HCT116 (cell line): ENCODE measurements around the gene NSD2. TPM values are rescaled to one million over a fixed set of nuclear protein-coding genes. Genes with fewer than 3 reads are reported as not detected.

Source experiments
- ATAC-seq: fragments of 200-7000 bp; cut with Tn5 transposase; 2 replicates; pipeline ENCODE4 v1.9.1; 2020; ENCODE audit warnings: mild to moderate bottlenecking, moderate library complexity
- BruUV-seq: library from RNA; stranded (reverse); fragments of 400-500 nt; replicated peaks from 2 replicates; lab custom pipeline; 2021; lab: Mats Ljungman, UMichigan
- CTCF ChIA-PET: fragments of 300-600 bp; sonication (Branson Sonifier 250); formaldehyde crosslinking; loops from one replicate; lab custom pipeline; 2021; ENCODE audit warnings: antibody characterized with exemption; lab: Charles Lee
- POLR2A ChIA-PET: fragments of 300-600, 350-600 bp; sonication (Branson Sonifier 250); formaldehyde crosslinking; loops from one replicate; lab custom pipeline; 2021; ENCODE audit warnings: antibody characterized with exemption; lab: Charles Lee
- RAD21 ChIA-PET, 2 experiments: fragments of 300-600 bp; sonication (Branson Sonifier 250); formaldehyde crosslinking; loops; one replicate each; lab custom pipeline; 2023; ENCODE audit warnings: low total read pairs in 2 of 2; ENCODE audit not compliant: uncharacterized antibody in 2 of 2, unreplicated experiment in 2 of 2, low non-redundant PET in 1 of 2; lab: Charles Lee
- DNase-seq: peaks from one replicate; pipeline ENCODE4 v3.0.0-alpha.2; 2010; ENCODE audit warnings: low read depth, low spot score
- H2AFZ ChIP-seq: fragments of 200-600 bp; shearing (Covaris generic), sonication (generic); 2 replicates; pipeline ENCODE4 v1.6.1; 2017; ENCODE audit warnings: low read depth, mixed run types, mixed read lengths, antibody characterized with exemption, low read length; ENCODE audit not compliant: poor library complexity, severe bottlenecking
- H3K27ac ChIP-seq: 2 replicates; pipeline ENCODE4 v1.5.1; 2012; ENCODE audit warnings: low read depth, low read length
- H3K27me3 ChIP-seq: fragments of 200-600 bp; sonication (generic); 2 replicates; pipeline ENCODE4 v1.6.1; 2016; ENCODE audit warnings: mixed run types, low read length, mixed read lengths; ENCODE audit not compliant: insufficient read depth
- H3K36me3 ChIP-seq, 2 experiments: fragments of 200-500 bp in 1 of 2; fragments of 200-600 bp in 1 of 2; sonication (Bioruptor generic) in 1 of 2; sonication (generic) in 1 of 2; 2 replicates each; pipeline versions ENCODE4 v1.5.1 to v1.6.1; 2014 to 2016; ENCODE audit warnings: low read length in 2 of 2, inconsistent platforms in 1 of 2, mixed read lengths in 1 of 2, mixed run types in 1 of 2; ENCODE audit not compliant: insufficient read depth in 2 of 2, control insufficient read depth in 1 of 2
- H3K4me1 ChIP-seq, 2 experiments: fragments of 200-600 bp in 1 of 2; sonication (generic) in 1 of 2; 2 replicates each; pipeline versions ENCODE4 v1.5.1 to v1.6.1; 2012 to 2017; ENCODE audit warnings: low read length in 2 of 2, inconsistent platforms in 1 of 2, mild to moderate bottlenecking in 1 of 2, mixed read lengths in 1 of 2, mixed run types in 1 of 2, moderate library complexity in 1 of 2; ENCODE audit not compliant: insufficient read depth in 2 of 2, control insufficient read depth in 1 of 2
- H3K4me2 ChIP-seq: fragments of 200-600 bp; sonication (generic); 2 replicates; pipeline ENCODE4 v1.6.1; 2017; ENCODE audit warnings: mixed run types, low read length, mixed read lengths
- H3K4me3 ChIP-seq, 2 experiments: fragments of 200-600 bp in 1 of 2; sonication (generic) in 1 of 2; replicated peaks in 1 of 2; 2 replicates each; pipeline ENCODE4 v1.5.1; 2011 to 2016; ENCODE audit warnings: low read length in 2 of 2, control low read depth in 1 of 2, low read depth in 1 of 2, mild to moderate bottlenecking in 1 of 2, mixed read lengths in 1 of 2, mixed run types in 1 of 2
- H3K79me2 ChIP-seq: fragments of 200-600 bp; sonication (generic); 2 replicates; pipeline ENCODE4 v1.6.1; 2017; ENCODE audit warnings: mild to moderate bottlenecking, mixed run types, low read length, moderate library complexity, mixed read lengths; ENCODE audit not compliant: insufficient read depth
- H3K9ac ChIP-seq: fragments of 200-600 bp; sonication (generic); 2 replicates; pipeline ENCODE4 v1.6.1; 2016; ENCODE audit warnings: low read length, mixed read lengths
- H3K9me2 ChIP-seq: fragments of 200-600 bp; sonication (generic), shearing (Covaris generic); 2 replicates; pipeline ENCODE4 v1.6.1; 2017; ENCODE audit warnings: mixed run types, mild to moderate bottlenecking, moderate library complexity; ENCODE audit not compliant: insufficient read depth
- H3K9me3 ChIP-seq, 2 experiments: fragments of 200-500 bp in 1 of 2; fragments of 200-600 bp in 1 of 2; sonication (Bioruptor generic) in 1 of 2; sonication (generic) in 1 of 2; 2 replicates each; pipeline ENCODE4 v1.6.1; 2014 to 2017; ENCODE audit warnings: low read length in 2 of 2, mixed read lengths in 2 of 2, inconsistent platforms in 1 of 2, low read depth in 1 of 2, mild to moderate bottlenecking in 1 of 2, mixed run types in 1 of 2, moderate library complexity in 1 of 2; ENCODE audit not compliant: control insufficient read depth in 1 of 2, insufficient read depth in 1 of 2
- H4K20me1 ChIP-seq: fragments of 200-600 bp; sonication (generic), shearing (Covaris generic); 2 replicates; pipeline ENCODE4 v1.6.1; 2017; ENCODE audit warnings: mixed run types, mild to moderate bottlenecking, moderate library complexity; ENCODE audit not compliant: insufficient read depth
- ATF3 ChIP-seq: IDR thresholded peaks from 2 replicates; pipeline ENCODE4 v1.6.1; 2012
- CBX3 ChIP-seq: IDR thresholded peaks from 2 replicates; pipeline ENCODE4 v1.6.1; 2012; ENCODE audit warnings: low read depth
- CEBPB ChIP-seq: IDR thresholded peaks from 2 replicates; pipeline ENCODE4 v1.6.1; 2012; ENCODE audit warnings: low read depth
- EGR1 ChIP-seq: IDR thresholded peaks from 2 replicates; pipeline ENCODE4 v1.6.1; 2012; ENCODE audit warnings: low read depth
- ELF1 ChIP-seq: IDR thresholded peaks from 2 replicates; pipeline ENCODE4 v1.6.1; 2012; ENCODE audit warnings: low read depth, borderline replicate concordance
- EZH2 ChIP-seq: fragments of 200-600 bp; sonication (generic); IDR thresholded peaks from 2 replicates; pipeline ENCODE4 v1.6.1; 2017; ENCODE audit warnings: antibody characterized with exemption, mixed run types
- EZH2phosphoT487 ChIP-seq: fragments of 200-600 bp; IDR thresholded peaks from 2 replicates; pipeline ENCODE4 v1.6.1; 2018; ENCODE audit warnings: antibody characterized with exemption, borderline replicate concordance
- FOSL1 ChIP-seq: IDR thresholded peaks from 2 replicates; pipeline ENCODE4 v1.6.1; 2012; ENCODE audit warnings: low read depth
- MAX ChIP-seq: IDR thresholded peaks from 2 replicates; pipeline ENCODE4 v1.6.1; 2012
- POLR2A ChIP-seq: IDR thresholded peaks from 2 replicates; pipeline ENCODE4 v1.7.0; 2011; ENCODE audit warnings: borderline replicate concordance; ENCODE audit not compliant: insufficient read depth, insufficient read length; ENCODE audit errors: extremely low read depth
- RAD21 ChIP-seq: IDR thresholded peaks from 2 replicates; pipeline ENCODE4 v1.6.1; 2012; ENCODE audit warnings: low read depth, mild to moderate bottlenecking
- REST ChIP-seq: IDR thresholded peaks from 2 replicates; pipeline ENCODE4 v1.6.1; 2012; ENCODE audit warnings: low read depth
- SIN3A ChIP-seq: IDR thresholded peaks from 2 replicates; pipeline ENCODE4 v1.6.1; 2012; ENCODE audit warnings: low read depth
- SP1 ChIP-seq: IDR thresholded peaks from 2 replicates; pipeline ENCODE4 v1.6.1; 2012; ENCODE audit warnings: low read depth
- TCF7L2 ChIP-seq: IDR thresholded peaks from 2 replicates; pipeline ENCODE4 v1.7.0; 2011; ENCODE audit warnings: borderline replicate concordance, inconsistent platforms; ENCODE audit not compliant: insufficient read depth, insufficient read length; ENCODE audit errors: extremely low read depth
- YY1 ChIP-seq: IDR thresholded peaks from 2 replicates; pipeline ENCODE4 v1.6.1; 2011; ENCODE audit warnings: low read length, low read depth, moderate library complexity, mild to moderate bottlenecking; ENCODE audit not compliant: insufficient replicate concordance; ENCODE audit errors: extremely low read depth
- ZBTB33 ChIP-seq: IDR thresholded peaks from 2 replicates; pipeline ENCODE4 v1.6.1; 2011; ENCODE audit warnings: mild to moderate bottlenecking, low read length, moderate library complexity; ENCODE audit not compliant: insufficient replicate concordance; ENCODE audit errors: extremely low read depth
- ZFX ChIP-seq: fragments of 450-650 bp; IDR thresholded peaks from 2 replicates; pipeline ENCODE4 v1.6.1; 2017
- ZNF274 ChIP-seq: fragments of 200-500 bp; sonication (Bioruptor generic); IDR thresholded peaks from 2 replicates; pipeline ENCODE4 v1.6.1; 2014; ENCODE audit warnings: mild to moderate bottlenecking, low read depth, low read length, inconsistent platforms
- intact Hi-C: fragments of 100-400 bp; cut with micrococcal nuclease; formaldehyde crosslinking; loops from 2 replicates; pipeline ENCODE4 v1.10.0; 2022
- total RNA-seq: library from RNA; stranded (reverse); gene quantifications from one replicate; pipeline ENCODE4 v1.2.1, GENCODE V29; 2021; ENCODE audit not compliant: unreplicated experiment

The NSD2 gene
- total RNA-seq, 1 experiment from 2014 or later, result 145 TPM

- ChIA-PET CTCF (no interaction called here), POLR2A (no interaction called here), RAD21 (no interaction called here)
- no peak overlapping the region for H3K4me3 ChIP-seq
- no peaks in the 10 kb centered on the region for H3K9me2 ChIP-seq
- ATAC-seq, result no peak
- DNase-seq, result no peak
- H3K4me1 ChIP-seq, result no peaks in the 10 kb centered on the region
- H3K27me3 ChIP-seq, result no peaks in the 10 kb centered on the region
- no peaks in the 10 kb centered on the region for H4K20me1 ChIP-seq
- H3K79me2 ChIP-seq, result peaks cover 27% of the 10 kb centered on the region
- no peak overlapping the region for H2AFZ ChIP-seq
- BruUV-seq, result no TSS peak
- H3K9me3 ChIP-seq, result no peaks in the 10 kb centered on the region
- peaks cover 16 to 36% of the 10 kb centered on the region in 2 experiments; a peak in 3 of 4 replicates for H3K36me3 ChIP-seq
- intact Hi-C loops, result no loop called here
- H3K4me2 ChIP-seq, result no peak overlapping the region
- no peak overlapping the region for H3K9ac ChIP-seq
- TF ChIP-seq YY1 (no peak), ELF1 (no peak), EZH2phosphoT487 (no peak), CBX3 (no peak), ZFX (no peak), CEBPB (no peak), ZBTB33 (no peak), REST (no peak), ATF3 (no peak), TCF7L2 (no peak), FOSL1 (no peak), SIN3A (no peak), EZH2 (no peak), MAX (no peak), POLR2A (no peak), SP1 (no peak), ZNF274 (no peak), EGR1 (no peak), RAD21 (no peak)
- no peak overlapping the region for H3K27ac ChIP-seq
Measured at GRCh38 chr4:1967512-1968149, 96.4 kb downstream of the NSD2 start.
